K562 (cell line): ENCODE results near the gene RCSD1. TPM values are rescaled to one million over a fixed set of nuclear protein-coding genes. Genes with fewer than 3 reads are reported as not detected.

Source experiments
- HMG20B ChIP-seq: fragments of 250-450 bp; sonication (Bioruptor Pico); IDR thresholded peaks from 2 replicates; pipeline ENCODE4 v1.5.0; 2021; ENCODE audit warnings: mild to moderate bottlenecking
- JUND ChIP-seq, 2 experiments: IDR thresholded peaks; 2 replicates in 1 of 2; 3 replicates in 1 of 2; pipeline ENCODE4 v1.6.1; 2011; ENCODE audit warnings: borderline replicate concordance in 2 of 2, low read depth in 2 of 2, low read length in 2 of 2, improper control_type of control experiment in 1 of 2, missing biosample characterization in 1 of 2, missing genetic modification characterization in 1 of 2, missing genetic modification reagents in 1 of 2
- KDM2B ChIP-seq: fragments of 250-450 bp; sonication (Bioruptor Pico); IDR thresholded peaks from 2 replicates; pipeline ENCODE4 v1.8.0; 2021; ENCODE audit warnings: mild to moderate bottlenecking, moderate library complexity
- MCM3 ChIP-seq: fragments of 450-650 bp; IDR thresholded peaks from 2 replicates; pipeline ENCODE4 v1.6.1; 2016
- NBN ChIP-seq: fragments of 450-650 bp; IDR thresholded peaks from 2 replicates; pipeline ENCODE4 v1.6.1; 2016; ENCODE audit warnings: low read depth, mild to moderate bottlenecking
- SMAD2 ChIP-seq: fragments of 150-350 bp; IDR thresholded peaks from 2 replicates; pipeline ENCODE4 v1.6.1; 2014; ENCODE audit warnings: low read depth, mild to moderate bottlenecking, low read length
- TBL1XR1 ChIP-seq, 2 experiments: IDR thresholded peaks; 2 replicates each; pipeline ENCODE4 v1.6.1; 2012; ENCODE audit warnings: improper control_type of control experiment in 2 of 2, low read length in 2 of 2, mild to moderate bottlenecking in 1 of 2
- ZKSCAN1 ChIP-seq: fragments of 150-350 bp; IDR thresholded peaks from 2 replicates; pipeline ENCODE4 v1.6.1; 2016; ENCODE audit warnings: low read depth, low read length
- polyA plus RNA-seq, 8 experiments: library from polyadenylated mRNA; depleted of rRNA in 4 of 8; stranded (reverse) in 5 of 8; unstranded in 3 of 8; fragments of >200 nt; fragmentation: Nextera tagmentation in 2 of 8; fragmentation: Illumina TruSeq in 1 of 8; extraction: Ambion mirVana in 2 of 8; extraction: Trizol in 1 of 8; gene quantifications; 2 replicates each; pipeline versions ENCODE4 v1.2.1 to v1.2.3, GENCODE V29; 2011 to 2014; ENCODE audit warnings: inconsistent platforms in 1 of 8, missing spikeins in 1 of 8
- total RNA-seq, 7 experiments: library from RNA; depleted of rRNA in 6 of 7; stranded (reverse); fragments of >200 nt in 6 of 7; fragmentation: Illumina TruSeq in 2 of 7; extraction: Trizol in 2 of 7; gene quantifications; 2 replicates each; pipeline versions ENCODE4 v1.2.1 to v1.2.3, GENCODE V29; 2011 to 2021; ENCODE audit warnings: low replicate concordance in 1 of 7
- TF ChIP-seq, protein P1 (sequence below): sonication (generic); formaldehyde crosslinking; IDR thresholded peaks from 2 replicates; pipeline ENCODE4 v1.8.1; 2023; ENCODE audit warnings: missing genetic modification reagents, mild to moderate bottlenecking, borderline replicate concordance
- TF ChIP-seq, protein P2 (sequence below): sonication (generic); formaldehyde crosslinking; IDR thresholded peaks from 2 replicates; pipeline ENCODE4 v1.8.0; 2023; ENCODE audit warnings: missing genetic modification reagents, mild to moderate bottlenecking, borderline replicate concordance
- TF ChIP-seq, protein P3 (sequence below), 2 experiments: fragments of 250-450 bp in 1 of 2; fragments of 450-650 bp in 1 of 2; sonication (Bioruptor Pico) in 1 of 2; IDR thresholded peaks; 2 replicates each; pipeline versions ENCODE4 v1.6.1 to v1.8.0; 2016 to 2021; ENCODE audit warnings: mild to moderate bottlenecking in 2 of 2, moderate library complexity in 2 of 2, missing compliant biosample characterization in 1 of 2, missing genetic modification characterization in 1 of 2

RCSD1 gene
- total and polyA plus RNA-seq, 9 of the 15 experiments (the other 6 are each of a cell fraction or from before 2014, with no cell fraction given): 7.8 to 69.8 (median 45.3) TPM

DNA sequence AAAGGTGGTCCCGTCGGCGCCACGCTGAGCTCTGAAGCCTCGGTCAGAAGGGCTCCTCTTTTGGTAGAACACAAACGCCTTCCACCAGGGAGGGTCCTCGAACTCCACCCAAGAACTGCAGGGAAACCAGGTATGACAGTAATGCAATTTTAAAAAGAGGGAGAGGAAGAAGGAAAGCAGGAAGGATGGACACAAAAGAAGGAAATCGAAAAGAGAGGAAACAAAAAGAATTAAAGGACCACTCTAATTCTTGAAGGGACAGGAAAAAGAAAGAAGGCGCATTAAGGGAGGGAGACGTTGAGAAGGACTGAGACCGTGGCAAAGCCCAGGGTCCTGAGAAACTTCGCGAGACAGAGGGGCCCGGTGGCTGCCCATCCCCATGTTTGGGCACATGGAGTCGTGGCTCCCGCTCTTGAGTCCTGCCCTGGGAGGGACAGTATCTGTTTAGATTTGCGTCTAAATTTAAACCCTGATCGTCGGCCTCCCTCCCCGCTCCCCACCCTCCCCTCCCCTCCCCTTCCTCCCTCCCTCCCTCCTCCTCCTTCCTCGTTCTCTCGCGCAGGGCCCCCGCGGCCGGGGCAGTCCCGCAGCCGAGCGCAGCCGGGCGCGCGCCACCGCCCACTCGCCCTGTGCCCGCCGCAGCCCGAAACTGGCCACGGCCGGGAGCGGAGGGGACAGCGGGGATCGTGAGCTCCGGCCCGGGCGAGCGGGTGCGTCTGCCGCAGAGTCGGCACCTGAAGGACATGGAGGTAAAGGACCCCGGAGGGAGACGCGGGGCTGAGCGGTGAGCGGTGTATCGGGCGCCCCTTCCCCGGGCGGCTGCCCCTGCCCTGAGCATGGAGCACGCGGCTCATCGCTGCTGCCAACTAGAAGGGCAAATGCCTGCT is at the start of gene RCSD1 (continued):
- TF ChIP-seq, protein P1, sequence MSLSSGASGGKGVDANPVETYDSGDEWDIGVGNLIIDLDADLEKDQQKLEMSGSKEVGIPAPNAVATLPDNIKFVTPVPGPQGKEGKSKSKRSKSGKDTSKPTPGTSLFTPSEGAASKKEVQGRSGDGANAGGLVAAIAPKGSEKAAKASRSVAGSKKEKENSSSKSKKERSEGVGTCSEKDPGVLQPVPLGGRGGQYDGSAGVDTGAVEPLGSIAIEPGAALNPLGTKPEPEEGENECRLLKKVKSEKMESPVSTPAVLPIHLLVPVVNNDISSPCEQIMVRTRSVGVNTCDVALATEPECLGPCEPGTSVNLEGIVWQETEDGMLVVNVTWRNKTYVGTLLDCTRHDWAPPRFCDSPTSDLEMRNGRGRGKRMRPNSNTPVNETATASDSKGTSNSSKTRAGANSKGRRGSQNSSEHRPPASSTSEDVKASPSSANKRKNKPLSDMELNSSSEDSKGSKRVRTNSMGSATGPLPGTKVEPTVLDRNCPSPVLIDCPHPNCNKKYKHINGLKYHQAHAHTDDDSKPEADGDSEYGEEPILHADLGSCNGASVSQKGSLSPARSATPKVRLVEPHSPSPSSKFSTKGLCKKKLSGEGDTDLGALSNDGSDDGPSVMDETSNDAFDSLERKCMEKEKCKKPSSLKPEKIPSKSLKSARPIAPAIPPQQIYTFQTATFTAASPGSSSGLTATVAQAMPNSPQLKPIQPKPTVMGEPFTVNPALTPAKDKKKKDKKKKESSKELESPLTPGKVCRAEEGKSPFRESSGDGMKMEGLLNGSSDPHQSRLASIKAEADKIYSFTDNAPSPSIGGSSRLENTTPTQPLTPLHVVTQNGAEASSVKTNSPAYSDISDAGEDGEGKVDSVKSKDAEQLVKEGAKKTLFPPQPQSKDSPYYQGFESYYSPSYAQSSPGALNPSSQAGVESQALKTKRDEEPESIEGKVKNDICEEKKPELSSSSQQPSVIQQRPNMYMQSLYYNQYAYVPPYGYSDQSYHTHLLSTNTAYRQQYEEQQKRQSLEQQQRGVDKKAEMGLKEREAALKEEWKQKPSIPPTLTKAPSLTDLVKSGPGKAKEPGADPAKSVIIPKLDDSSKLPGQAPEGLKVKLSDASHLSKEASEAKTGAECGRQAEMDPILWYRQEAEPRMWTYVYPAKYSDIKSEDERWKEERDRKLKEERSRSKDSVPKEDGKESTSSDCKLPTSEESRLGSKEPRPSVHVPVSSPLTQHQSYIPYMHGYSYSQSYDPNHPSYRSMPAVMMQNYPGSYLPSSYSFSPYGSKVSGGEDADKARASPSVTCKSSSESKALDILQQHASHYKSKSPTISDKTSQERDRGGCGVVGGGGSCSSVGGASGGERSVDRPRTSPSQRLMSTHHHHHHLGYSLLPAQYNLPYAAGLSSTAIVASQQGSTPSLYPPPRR (CRISPR knock-in tag): no peak
- TF ChIP-seq JUND (IDR thresholded peaks at IDR 0.05; ENCODE audit: borderline replicate concordance, low read depth, low read length) (0 out of 2 replicates have a peak, but pooled peaks have one; percentile 33), JUND (tag; IDR thresholded peaks at IDR 0.05; ENCODE audit: borderline replicate concordance, low read depth, low read length) (no peak; the same call in 2 of the 3 replicates), SMAD2 (no peak), HMG20B (CRISPR knock-in tag) (no peak), MCM3 (no peak), ZKSCAN1 (no peak), TBL1XR1 (IDR thresholded peaks at IDR 0.05; ENCODE audit: low read length in 2 of 2) (peak; percentile 9 to 30; a peak in 2 of 4 replicates), NBN (peak; percentile 87; the same call in 1 of the 2 replicates), KDM2B (CRISPR knock-in tag) (no peak)
- TF ChIP-seq, protein P2, sequence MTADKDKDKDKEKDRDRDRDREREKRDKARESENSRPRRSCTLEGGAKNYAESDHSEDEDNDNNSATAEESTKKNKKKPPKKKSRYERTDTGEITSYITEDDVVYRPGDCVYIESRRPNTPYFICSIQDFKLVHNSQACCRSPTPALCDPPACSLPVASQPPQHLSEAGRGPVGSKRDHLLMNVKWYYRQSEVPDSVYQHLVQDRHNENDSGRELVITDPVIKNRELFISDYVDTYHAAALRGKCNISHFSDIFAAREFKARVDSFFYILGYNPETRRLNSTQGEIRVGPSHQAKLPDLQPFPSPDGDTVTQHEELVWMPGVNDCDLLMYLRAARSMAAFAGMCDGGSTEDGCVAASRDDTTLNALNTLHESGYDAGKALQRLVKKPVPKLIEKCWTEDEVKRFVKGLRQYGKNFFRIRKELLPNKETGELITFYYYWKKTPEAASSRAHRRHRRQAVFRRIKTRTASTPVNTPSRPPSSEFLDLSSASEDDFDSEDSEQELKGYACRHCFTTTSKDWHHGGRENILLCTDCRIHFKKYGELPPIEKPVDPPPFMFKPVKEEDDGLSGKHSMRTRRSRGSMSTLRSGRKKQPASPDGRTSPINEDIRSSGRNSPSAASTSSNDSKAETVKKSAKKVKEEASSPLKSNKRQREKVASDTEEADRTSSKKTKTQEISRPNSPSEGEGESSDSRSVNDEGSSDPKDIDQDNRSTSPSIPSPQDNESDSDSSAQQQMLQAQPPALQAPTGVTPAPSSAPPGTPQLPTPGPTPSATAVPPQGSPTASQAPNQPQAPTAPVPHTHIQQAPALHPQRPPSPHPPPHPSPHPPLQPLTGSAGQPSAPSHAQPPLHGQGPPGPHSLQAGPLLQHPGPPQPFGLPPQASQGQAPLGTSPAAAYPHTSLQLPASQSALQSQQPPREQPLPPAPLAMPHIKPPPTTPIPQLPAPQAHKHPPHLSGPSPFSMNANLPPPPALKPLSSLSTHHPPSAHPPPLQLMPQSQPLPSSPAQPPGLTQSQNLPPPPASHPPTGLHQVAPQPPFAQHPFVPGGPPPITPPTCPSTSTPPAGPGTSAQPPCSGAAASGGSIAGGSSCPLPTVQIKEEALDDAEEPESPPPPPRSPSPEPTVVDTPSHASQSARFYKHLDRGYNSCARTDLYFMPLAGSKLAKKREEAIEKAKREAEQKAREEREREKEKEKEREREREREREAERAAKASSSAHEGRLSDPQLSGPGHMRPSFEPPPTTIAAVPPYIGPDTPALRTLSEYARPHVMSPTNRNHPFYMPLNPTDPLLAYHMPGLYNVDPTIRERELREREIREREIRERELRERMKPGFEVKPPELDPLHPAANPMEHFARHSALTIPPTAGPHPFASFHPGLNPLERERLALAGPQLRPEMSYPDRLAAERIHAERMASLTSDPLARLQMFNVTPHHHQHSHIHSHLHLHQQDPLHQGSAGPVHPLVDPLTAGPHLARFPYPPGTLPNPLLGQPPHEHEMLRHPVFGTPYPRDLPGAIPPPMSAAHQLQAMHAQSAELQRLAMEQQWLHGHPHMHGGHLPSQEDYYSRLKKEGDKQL: no peak
- TF ChIP-seq, protein P3, sequence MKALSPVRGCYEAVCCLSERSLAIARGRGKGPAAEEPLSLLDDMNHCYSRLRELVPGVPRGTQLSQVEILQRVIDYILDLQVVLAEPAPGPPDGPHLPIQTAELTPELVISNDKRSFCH (CRISPR knock-in tag; IDR thresholded peaks at IDR 0.05): no peak
- TF ChIP-seq, protein P3 (tag; IDR thresholded peaks at IDR 0.05): no peak
